Spleen (tissue), 11 donors: ENCODE data around the gene LTB. TPM values are rescaled to one million over a fixed set of nuclear protein-coding genes. Genes with fewer than 3 reads are reported as not detected.

Source experiments
- DNase-seq: peaks from one replicate; pipeline ENCODE4 v3.0.0-alpha.2; 2020
- H3K27ac ChIP-seq, 8 donors: fragments of 200-600 bp; sonication (generic) in 7 of 8; 1 replicate in 4 of 8; 2 replicates in 4 of 8; pipeline versions ENCODE4 v1.5.0 to v1.8.0; 2016 to 2021; ENCODE audit warnings: inconsistent platforms in 4 of 8, mild to moderate bottlenecking in 4 of 8, moderate library complexity in 1 of 8
- H3K27me3 ChIP-seq, 7 donors: fragments of 200-600 bp; sonication (generic) in 6 of 7; replicated peaks in 1 of 7; 1 replicate in 4 of 7; 2 replicates in 3 of 7; pipeline versions ENCODE4 v1.5.0 to v1.8.0; 2016 to 2021; ENCODE audit warnings: inconsistent platforms in 3 of 7, mild to moderate bottlenecking in 1 of 7
- H3K36me3 ChIP-seq, 6 donors: fragments of 200-600 bp; sonication (generic) in 5 of 6; 1 replicate in 4 of 6; 2 replicates in 2 of 6; pipeline versions ENCODE4 v1.5.0 to v1.8.0; 2016 to 2021; ENCODE audit warnings: inconsistent platforms in 2 of 6
- H3K4me1 ChIP-seq, 6 donors: fragments of 200-600 bp; sonication (generic) in 5 of 6; 1 replicate in 3 of 6; 2 replicates in 3 of 6; pipeline versions ENCODE4 v1.5.0 to v1.8.0; 2016 to 2021; ENCODE audit warnings: inconsistent platforms in 3 of 6
- H3K4me3 ChIP-seq, 8 donors: fragments of 200-600 bp; sonication (generic) in 7 of 8; 1 replicate in 4 of 8; 2 replicates in 4 of 8; pipeline versions ENCODE4 v1.5.0 to v1.8.0; 2016 to 2021; ENCODE audit warnings: inconsistent platforms in 4 of 8, mild to moderate bottlenecking in 4 of 8, moderate library complexity in 2 of 8
- H3K9me3 ChIP-seq, 8 donors: fragments of 200-600 bp; sonication (generic) in 7 of 8; 1 replicate in 4 of 8; 2 replicates in 4 of 8; pipeline versions ENCODE4 v1.5.0 to v1.8.0; 2016 to 2021; ENCODE audit warnings: inconsistent platforms in 4 of 8
- CTCF ChIP-seq, 11 experiments: fragments of 200-600 bp in 7 of 11; fragments of 450-650 bp in 4 of 11; sonication (generic) in 4 of 11; IDR thresholded peaks in 8 of 11; conservative IDR thresholded peaks in 3 of 11; 1 replicate in 7 of 11; 2 replicates in 4 of 11; pipeline versions ENCODE4 v1.4.0 to v1.8.0; 2016 to 2021; ENCODE audit warnings: antibody characterized with exemption in 11 of 11, inconsistent platforms in 4 of 11, mild to moderate bottlenecking in 1 of 11
- POLR2A ChIP-seq, 3 donors: fragments of 450-650 bp; IDR thresholded peaks; one replicate each; pipeline ENCODE4 v1.5.1; 2017; ENCODE audit warnings: antibody characterized with exemption in 3 of 3, mild to moderate bottlenecking in 1 of 3
- POLR2AphosphoS5 ChIP-seq, 3 donors: sonication (generic); formaldehyde crosslinking; IDR thresholded peaks; one replicate each; pipeline ENCODE4 v1.5.1; 2017; ENCODE audit warnings: antibody characterized with exemption in 3 of 3
- WGBS, 5 donors: extraction: QIAGEN DNeasy Blood & Tissue Kit in 3 of 5; methylation state at CpG; one replicate each; pipeline versions ENCODE4 v1.1.5 to v1.1.7; 2013 to 2018; 5-methylcytosine and 5-hydroxymethylcytosine counted together
- intact Hi-C: fragments of 100-400 bp; cut with DNase I; formaldehyde crosslinking; loops from one replicate; pipeline ENCODE4 v1.15.0; 2023; ENCODE audit warnings: low total_unique reads
- polyA plus RNA-seq, 3 donors: library from polyadenylated mRNA; stranded (reverse); fragments of 200-250 nt; gene quantifications; one replicate each; pipeline ENCODE4 v1.2.1, GENCODE V29; 2013
- total RNA-seq, 7 donors: library from RNA; depleted of rRNA in 3 of 7; stranded (reverse); fragments of >200 nt in 3 of 7; fragmentation: NEBNext Ultra II Directional in 4 of 7; extraction: Animal tissue kit (Norgen Biotek cat#: 25700) in 4 of 7; gene quantifications; one replicate each; pipeline versions ENCODE4 v1.1.0 to v1.2.1, GENCODE V29; 2016 to 2021
- donor health status: healthy with polysubstance abuse.
- donor health status: DM: no; HTN: no; CAD: no; lungs with moderate emphysema.
- donor health status: DM: no; HTN: no; CAD: no.
- donor health status: Bipolar disorder and iron deficiency.
- donor health status: healthy.
- donor health status: DM: no; HTN: no; CAD: no.
- donor health status: DM: yes; HTN: yes; CAD: no.

The LTB gene
- total and polyA plus RNA-seq, 10 donors, result 83.0 to 1,256 (median 226) TPM

- H3K4me1 ChIP-seq, result peaks cover 32 to 67% (median 58%) of the 10 kb centered on the region in 6 donors
- DNase-seq, result no peak
- intact Hi-C loops, result no loop called here
Measured at GRCh38 chr6:31544676-31545075, 37.5 kb downstream of the LTB start.

GRCh38 chr6:31543639-31544038 is 38.6 kb downstream of the LTB start:
- Histone ChIP-seq H3K4me3 (no peak overlapping the region), H3K27ac (peak overlapping the region in 1 of 8 donors; percentile 96), H3K36me3 (peaks cover 0 to 19% (median 17%) of the 10 kb centered on the region in 6 donors), H3K9me3 (no peaks in the 10 kb centered on the region), H3K27me3 (no peaks in the 10 kb centered on the region), H3K4me1 (peaks cover 36 to 67% (median 58%) of the 10 kb centered on the region in 6 donors)
- no peak for TF ChIP-seq POLR2A (IDR thresholded peaks at IDR 0.05)
- TF ChIP-seq POLR2AphosphoS5 (IDR thresholded peaks at IDR 0.05), result no peak
- TF ChIP-seq CTCF (IDR thresholded peaks at IDR 0.05 in 8 of 11, conservative IDR thresholded peaks at IDR 0.05 in 3 of 11), result no peak
- DNase-seq, result no peak
- intact Hi-C loops, result no loop called here
- WGBS, 5 donors, result 94 to 98% (median 96%) methylated on average over 6 of the region's 6 CpGs

More at GRCh38 chr6:31544676-31545075, 37.5 kb downstream of the LTB start:
- WGBS, 5 donors, result 73 to 89% (median 80%) methylated on average over 2 of the region's 2 CpGs
- H3K27ac ChIP-seq, result no peak overlapping the region
- H3K4me3 ChIP-seq, result no peak overlapping the region
- TF ChIP-seq POLR2A (IDR thresholded peaks at IDR 0.05) (no peak), POLR2AphosphoS5 (IDR thresholded peaks at IDR 0.05) (no peak), CTCF (IDR thresholded peaks at IDR 0.05 in 8 of 11, conservative IDR thresholded peaks at IDR 0.05 in 3 of 11) (no peak)
- H3K36me3 ChIP-seq, result peaks cover 0 to 18% (median 7%) of the 10 kb centered on the region in 6 donors
- no peaks in the 10 kb centered on the region for H3K9me3 ChIP-seq
- no peaks in the 10 kb centered on the region for H3K27me3 ChIP-seq

GRCh38 chr6:31541658-31542521 is 40.3 kb downstream of the LTB start, which contains the start of gene DDX39B:
Gene DDX39B (minus strand): TSS chr6:31542003. CDS start chr6:31540532, 1,471 bp downstream.
- WGBS, 5 donors, result 0 to 1% (median 0%) methylated on average over 41 to 43 of the region's 43 CpGs
- TF ChIP-seq POLR2AphosphoS5 (IDR thresholded peaks at IDR 0.05) (peak; percentile 90 to 94 (median 93)), POLR2A (IDR thresholded peaks at IDR 0.05) (peak in 2 of 3 donors; percentile 27 to 53), CTCF (IDR thresholded peaks at IDR 0.05 in 8 of 11, conservative IDR thresholded peaks at IDR 0.05 in 3 of 11) (peak in 1 of 11 experiments; percentile 0)
- Histone ChIP-seq H3K36me3 (peaks cover 4 to 37% (median 35%) of the 10 kb centered on the region in 6 donors), H3K27ac (peak within 1 kb of the TSS; percentile 92 to 99 (median 96)), H3K4me3 (peak within 1 kb of the TSS; percentile 58 to 88 (median 72)), H3K9me3 (no peaks in the 10 kb centered on the region), H3K4me1 (peaks cover 28 to 68% (median 56%) of the 10 kb centered on the region in 6 donors), H3K27me3 (no peaks in the 10 kb centered on the region)
- DNase-seq, result peak; percentile 98
- intact Hi-C loops, result no loop called here
